ENCODE measurements around the gene APOA1.

- TF ChIP-seq CTCF (IDR thresholded peaks at IDR 0.05): no peak
- no peak for TF ChIP-seq POLR2A (IDR thresholded peaks at IDR 0.05; ENCODE audit: low read depth)
- TF ChIP-seq POLR2AphosphoS5 (IDR thresholded peaks at IDR 0.05): no peak
These were observed 7.3 kb upstream of the APOA1 start for GRCh38 chr11:116844722-116845121.

Data from esophagus muscularis mucosa (tissue), 3 donors.